PFSK-1 (cell line): Measurements from ENCODE around the gene E4F1.

Experiments
- FOXP2 ChIP-seq: optimal IDR thresholded peaks from 2 replicates; pipeline ENCODE3; 2011; ENCODE audit warnings: borderline replicate concordance, control low read depth, inconsistent platforms; ENCODE audit not compliant: insufficient read depth; ENCODE audit errors: extremely low read length, extremely low read depth
- POLR2AphosphoS5 ChIP-seq: IDR thresholded peaks from 2 replicates; pipeline ENCODE4 v1.6.1; 2012; ENCODE audit warnings: low read depth, mild to moderate bottlenecking, control low read depth, low read length, moderate library complexity
- SIN3A ChIP-seq: IDR thresholded peaks from 2 replicates; pipeline ENCODE4 v1.6.1; 2012; ENCODE audit warnings: mild to moderate bottlenecking, low read length, moderate library complexity, borderline replicate concordance; ENCODE audit not compliant: insufficient read depth
- TAF1 ChIP-seq: IDR thresholded peaks from 2 replicates; pipeline ENCODE4 v1.6.1; 2012; ENCODE audit warnings: low read length, control low read depth, borderline replicate concordance; ENCODE audit not compliant: insufficient read depth
- TF ChIP-seq, protein P1 (sequence below), 2 experiments: IDR thresholded peaks; 2 replicates each; pipeline versions ENCODE4 v1.6.1 to v1.8.0; 2011 to 2012; ENCODE audit warnings: low read depth in 2 of 2, low read length in 2 of 2, control low read depth in 1 of 2, inconsistent platforms in 1 of 2, mild to moderate bottlenecking in 1 of 2, moderate library complexity in 1 of 2; ENCODE audit not compliant: insufficient read depth in 1 of 2

E4F1 gene

DNA sequence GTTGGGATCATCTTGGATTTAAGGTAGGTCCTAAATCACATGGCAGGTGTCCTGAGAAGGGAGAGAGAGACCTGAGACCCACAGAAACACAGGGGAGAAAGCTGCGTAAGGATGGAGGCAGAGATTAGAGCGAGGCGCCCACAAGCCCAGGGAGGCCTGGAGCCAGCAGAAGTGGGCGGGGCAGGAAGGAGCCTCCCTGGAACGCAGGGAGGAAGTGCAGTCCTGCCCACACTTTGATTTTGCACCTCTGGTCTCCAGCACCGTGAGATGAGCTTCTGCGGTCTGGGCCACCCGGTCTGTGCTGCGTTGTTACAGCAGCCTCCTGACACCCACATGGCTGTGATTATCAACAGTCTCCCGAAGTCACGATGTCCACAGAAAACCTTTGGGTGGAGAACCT is 19.2 kb downstream of the E4F1 start:
- TF ChIP-seq TAF1 (no peak), POLR2AphosphoS5 (no peak), SIN3A (no peak), FOXP2 (no peak)
- TF ChIP-seq, protein P1, sequence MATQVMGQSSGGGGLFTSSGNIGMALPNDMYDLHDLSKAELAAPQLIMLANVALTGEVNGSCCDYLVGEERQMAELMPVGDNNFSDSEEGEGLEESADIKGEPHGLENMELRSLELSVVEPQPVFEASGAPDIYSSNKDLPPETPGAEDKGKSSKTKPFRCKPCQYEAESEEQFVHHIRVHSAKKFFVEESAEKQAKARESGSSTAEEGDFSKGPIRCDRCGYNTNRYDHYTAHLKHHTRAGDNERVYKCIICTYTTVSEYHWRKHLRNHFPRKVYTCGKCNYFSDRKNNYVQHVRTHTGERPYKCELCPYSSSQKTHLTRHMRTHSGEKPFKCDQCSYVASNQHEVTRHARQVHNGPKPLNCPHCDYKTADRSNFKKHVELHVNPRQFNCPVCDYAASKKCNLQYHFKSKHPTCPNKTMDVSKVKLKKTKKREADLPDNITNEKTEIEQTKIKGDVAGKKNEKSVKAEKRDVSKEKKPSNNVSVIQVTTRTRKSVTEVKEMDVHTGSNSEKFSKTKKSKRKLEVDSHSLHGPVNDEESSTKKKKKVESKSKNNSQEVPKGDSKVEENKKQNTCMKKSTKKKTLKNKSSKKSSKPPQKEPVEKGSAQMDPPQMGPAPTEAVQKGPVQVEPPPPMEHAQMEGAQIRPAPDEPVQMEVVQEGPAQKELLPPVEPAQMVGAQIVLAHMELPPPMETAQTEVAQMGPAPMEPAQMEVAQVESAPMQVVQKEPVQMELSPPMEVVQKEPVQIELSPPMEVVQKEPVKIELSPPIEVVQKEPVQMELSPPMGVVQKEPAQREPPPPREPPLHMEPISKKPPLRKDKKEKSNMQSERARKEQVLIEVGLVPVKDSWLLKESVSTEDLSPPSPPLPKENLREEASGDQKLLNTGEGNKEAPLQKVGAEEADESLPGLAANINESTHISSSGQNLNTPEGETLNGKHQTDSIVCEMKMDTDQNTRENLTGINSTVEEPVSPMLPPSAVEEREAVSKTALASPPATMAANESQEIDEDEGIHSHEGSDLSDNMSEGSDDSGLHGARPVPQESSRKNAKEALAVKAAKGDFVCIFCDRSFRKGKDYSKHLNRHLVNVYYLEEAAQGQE (IDR thresholded peaks at IDR 0.05; ENCODE audit: insufficient read depth in 1 of 2, low read depth in 2 of 2, low read length in 2 of 2): no peak

DNA sequence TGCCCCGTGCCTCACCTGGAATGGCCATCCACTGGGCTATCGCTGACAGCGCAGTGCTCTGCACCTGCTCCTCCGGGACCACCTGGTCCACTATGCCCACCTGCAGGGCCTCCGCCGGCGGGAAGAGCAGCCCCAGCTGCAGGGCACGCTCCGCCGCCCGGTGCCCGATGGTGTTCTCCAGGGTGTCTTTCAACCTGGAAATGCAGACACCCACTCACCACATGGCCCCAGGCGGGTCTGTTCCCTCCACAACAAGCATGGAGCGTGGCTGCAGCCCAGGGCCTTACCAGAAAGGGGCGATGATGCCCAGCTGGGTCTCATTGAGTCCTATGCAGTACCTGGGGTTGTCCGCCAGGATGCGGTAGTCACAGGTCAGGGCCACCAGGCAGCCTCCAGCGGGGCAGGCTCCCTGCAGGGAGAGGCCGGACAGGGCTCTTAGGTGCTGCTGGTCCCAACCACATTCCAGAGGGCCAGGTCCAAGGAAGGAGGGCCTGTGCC is 19.7 kb downstream of the E4F1 start:
- TF ChIP-seq TAF1: no peak
- no peak for TF ChIP-seq FOXP2
- TF ChIP-seq SIN3A: no peak
- TF ChIP-seq, protein P1 (IDR thresholded peaks at IDR 0.05; ENCODE audit: insufficient read depth in 1 of 2, low read depth in 2 of 2, low read length in 2 of 2): no peak
- no peak for TF ChIP-seq POLR2AphosphoS5

DNA sequence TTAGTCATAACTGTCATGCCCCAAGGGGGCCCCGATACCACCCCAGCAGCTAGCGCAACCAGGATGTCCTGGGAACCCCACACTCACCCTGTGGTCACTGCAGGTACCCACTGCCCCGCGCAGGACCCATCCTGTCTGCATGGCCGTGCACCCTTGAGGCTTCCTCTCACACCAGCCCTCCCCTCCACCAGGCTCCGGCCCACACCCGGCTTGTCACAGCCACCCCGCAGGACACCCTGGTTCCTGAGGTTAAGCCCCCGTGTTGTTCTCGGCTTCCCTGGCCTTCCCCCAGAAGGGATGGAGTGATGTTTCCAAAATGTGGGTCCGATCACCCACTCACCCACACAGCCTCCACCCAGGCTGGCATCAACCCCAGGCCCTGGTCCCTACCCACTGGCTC is 20.4 kb downstream of the E4F1 start:
- TF ChIP-seq SIN3A (no peak), POLR2AphosphoS5 (no peak), TAF1 (no peak), FOXP2 (no peak)
- TF ChIP-seq, protein P1 (IDR thresholded peaks at IDR 0.05; ENCODE audit: insufficient read depth in 1 of 2, low read depth in 2 of 2, low read length in 2 of 2): no peak

DNA sequence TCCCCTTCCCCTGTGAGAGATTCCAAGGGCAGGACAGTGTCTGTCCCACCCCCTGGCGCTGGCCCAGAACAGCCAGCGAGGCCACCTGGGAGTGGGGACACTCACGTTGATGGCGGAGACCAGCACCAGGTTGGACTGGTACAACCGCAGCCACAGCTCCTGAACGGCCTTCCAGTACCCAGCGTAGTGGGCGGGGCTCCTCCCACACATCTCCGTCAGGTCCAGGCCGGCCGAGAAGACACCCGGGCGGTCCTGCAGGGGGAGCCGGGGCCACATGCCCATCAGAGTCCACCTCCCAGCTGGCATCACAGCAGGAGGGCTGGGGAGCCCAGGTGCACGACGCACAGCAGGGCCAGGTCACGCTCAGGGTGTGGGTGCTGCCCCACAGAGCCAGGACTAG is 20.9 kb downstream of the E4F1 start:
- TF ChIP-seq, protein P1 (IDR thresholded peaks at IDR 0.05; ENCODE audit: insufficient read depth in 1 of 2, low read depth in 2 of 2, low read length in 2 of 2): no peak
- no peak for TF ChIP-seq TAF1
- TF ChIP-seq FOXP2: no peak
- TF ChIP-seq SIN3A: no peak
- no peak for TF ChIP-seq POLR2AphosphoS5
